ENCODE results near the gene GALNT11.

- TF ChIP-seq EZH2phosphoT487 (IDR thresholded peaks at IDR 0.05; ENCODE audit: insufficient read depth, low read depth) (no peak), EZH2 (IDR thresholded peaks at IDR 0.05; ENCODE audit: insufficient read depth, poor library complexity, severe bottlenecking) (no peak)
Measured at GRCh38 chr7:152149363-152149762, 123.9 kb downstream of the GALNT11 start.
